ENCODE measurements around the gene MALRD1.

Gene MALRD1

DNA sequence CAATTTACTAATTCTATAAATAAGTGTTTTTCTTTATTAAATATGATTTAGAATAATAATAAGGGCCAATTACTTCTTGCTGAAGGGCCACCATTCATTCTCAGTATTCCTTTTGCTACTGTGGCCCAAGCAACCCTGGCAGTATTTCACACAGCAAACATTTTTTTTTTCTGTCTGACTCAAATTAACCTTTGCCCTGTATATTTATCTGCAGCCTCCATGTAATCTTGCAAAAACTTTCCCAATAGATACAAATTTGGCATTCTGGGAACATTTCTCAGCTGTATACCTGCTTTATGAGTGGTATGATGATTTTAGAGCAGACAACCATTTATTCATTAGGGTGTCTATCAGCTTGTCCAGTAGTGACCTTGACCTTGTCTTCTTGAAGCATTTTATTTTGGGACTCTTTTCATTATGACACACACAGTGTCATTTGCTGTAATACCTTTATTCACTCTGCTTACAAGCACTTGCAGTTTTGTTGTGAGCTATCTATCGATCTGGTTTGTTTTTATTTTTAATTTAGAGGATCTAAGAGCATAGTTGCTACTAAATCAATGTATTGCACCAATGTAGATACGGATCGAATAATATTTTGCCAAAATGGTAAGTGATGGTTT lies 607.9 kb downstream of the MALRD1 start:
- Histone ChIP-seq H4K20me1 (ENCODE audit: insufficient read depth, low read length) (no peaks in the 10 kb centered on the region), H3K4me3 (ENCODE audit: low read depth, low read length, poor library complexity, severe bottlenecking) (no peak overlapping the region), H3F3A (ENCODE audit: insufficient read depth, low read length) (no peaks in the 10 kb centered on the region), H3K9me2 (ENCODE audit: low read depth, low read length) (no peaks in the 10 kb centered on the region), H3K4me1 (ENCODE audit: insufficient read depth, low read length, severe bottlenecking) (no peaks in the 10 kb centered on the region), H3K9ac (ENCODE audit: low read length) (no peak overlapping the region), H3K4me2 (ENCODE audit: low read length) (no peak overlapping the region), H2AFZ (ENCODE audit: low read length) (no peak overlapping the region), H3K27me3 (ENCODE audit: insufficient read depth, low read length) (no peaks in the 10 kb centered on the region), H3K36me3 (ENCODE audit: insufficient read depth, low read length) (no peaks in the 10 kb centered on the region), H3K27ac (ENCODE audit: low read depth, low read length, poor library complexity, severe bottlenecking) (no peak overlapping the region), H3K9me3 (ENCODE audit: low read length) (no peaks in the 10 kb centered on the region), H3K79me2 (ENCODE audit: insufficient read depth, low read length) (no peaks in the 10 kb centered on the region)
- TF ChIP-seq, protein P1, sequence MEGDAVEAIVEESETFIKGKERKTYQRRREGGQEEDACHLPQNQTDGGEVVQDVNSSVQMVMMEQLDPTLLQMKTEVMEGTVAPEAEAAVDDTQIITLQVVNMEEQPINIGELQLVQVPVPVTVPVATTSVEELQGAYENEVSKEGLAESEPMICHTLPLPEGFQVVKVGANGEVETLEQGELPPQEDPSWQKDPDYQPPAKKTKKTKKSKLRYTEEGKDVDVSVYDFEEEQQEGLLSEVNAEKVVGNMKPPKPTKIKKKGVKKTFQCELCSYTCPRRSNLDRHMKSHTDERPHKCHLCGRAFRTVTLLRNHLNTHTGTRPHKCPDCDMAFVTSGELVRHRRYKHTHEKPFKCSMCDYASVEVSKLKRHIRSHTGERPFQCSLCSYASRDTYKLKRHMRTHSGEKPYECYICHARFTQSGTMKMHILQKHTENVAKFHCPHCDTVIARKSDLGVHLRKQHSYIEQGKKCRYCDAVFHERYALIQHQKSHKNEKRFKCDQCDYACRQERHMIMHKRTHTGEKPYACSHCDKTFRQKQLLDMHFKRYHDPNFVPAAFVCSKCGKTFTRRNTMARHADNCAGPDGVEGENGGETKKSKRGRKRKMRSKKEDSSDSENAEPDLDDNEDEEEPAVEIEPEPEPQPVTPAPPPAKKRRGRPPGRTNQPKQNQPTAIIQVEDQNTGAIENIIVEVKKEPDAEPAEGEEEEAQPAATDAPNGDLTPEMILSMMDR (IDR thresholded peaks at IDR 0.05; ENCODE audit: low read length): no peak

DNA sequence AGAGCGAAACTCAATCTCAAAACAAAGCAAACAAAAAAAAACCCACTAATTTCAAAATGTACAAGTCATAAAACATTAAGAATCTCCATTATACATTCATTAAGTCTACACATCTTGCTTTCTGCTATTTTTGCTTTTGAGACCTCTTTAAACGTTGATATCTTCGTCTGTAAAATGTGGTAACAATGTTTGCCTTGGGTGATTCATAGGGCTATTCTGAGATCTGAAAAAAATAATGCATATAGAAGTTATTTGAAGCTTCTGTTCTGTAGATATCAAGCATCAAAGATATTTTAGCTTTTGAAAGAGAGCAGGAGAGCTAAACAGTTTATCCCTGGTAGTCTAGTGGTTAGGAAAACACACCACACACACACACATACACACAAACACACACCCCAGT lies 609.5 kb downstream of the MALRD1 start:
- no peaks in the 10 kb centered on the region for H3K9me2 ChIP-seq (ENCODE audit: low read depth, low read length)
- H4K20me1 ChIP-seq (ENCODE audit: insufficient read depth, low read length): no peaks in the 10 kb centered on the region
- H3K36me3 ChIP-seq (ENCODE audit: insufficient read depth, low read length): no peaks in the 10 kb centered on the region
- H3K4me3 ChIP-seq (ENCODE audit: low read depth, low read length, poor library complexity, severe bottlenecking): no peak overlapping the region
- no peaks in the 10 kb centered on the region for H3K79me2 ChIP-seq (ENCODE audit: insufficient read depth, low read length)
- no peak overlapping the region for H3K4me2 ChIP-seq (ENCODE audit: low read length)
- no peaks in the 10 kb centered on the region for H3K4me1 ChIP-seq (ENCODE audit: insufficient read depth, low read length, severe bottlenecking)
- no peaks in the 10 kb centered on the region for H3K27me3 ChIP-seq (ENCODE audit: insufficient read depth, low read length)
- no peak overlapping the region for H3K9ac ChIP-seq (ENCODE audit: low read length)
- H2AFZ ChIP-seq (ENCODE audit: low read length): no peak overlapping the region
- H3K27ac ChIP-seq (ENCODE audit: low read depth, low read length, poor library complexity, severe bottlenecking): no peak overlapping the region
- H3K9me3 ChIP-seq (ENCODE audit: low read length): no peaks in the 10 kb centered on the region
- no peaks in the 10 kb centered on the region for H3F3A ChIP-seq (ENCODE audit: insufficient read depth, low read length)
- TF ChIP-seq, protein P1 (IDR thresholded peaks at IDR 0.05; ENCODE audit: low read length): no peak
- no peak for TF ChIP-seq EZH2 (IDR thresholded peaks at IDR 0.05; ENCODE audit: borderline replicate concordance, low read length)

DNA sequence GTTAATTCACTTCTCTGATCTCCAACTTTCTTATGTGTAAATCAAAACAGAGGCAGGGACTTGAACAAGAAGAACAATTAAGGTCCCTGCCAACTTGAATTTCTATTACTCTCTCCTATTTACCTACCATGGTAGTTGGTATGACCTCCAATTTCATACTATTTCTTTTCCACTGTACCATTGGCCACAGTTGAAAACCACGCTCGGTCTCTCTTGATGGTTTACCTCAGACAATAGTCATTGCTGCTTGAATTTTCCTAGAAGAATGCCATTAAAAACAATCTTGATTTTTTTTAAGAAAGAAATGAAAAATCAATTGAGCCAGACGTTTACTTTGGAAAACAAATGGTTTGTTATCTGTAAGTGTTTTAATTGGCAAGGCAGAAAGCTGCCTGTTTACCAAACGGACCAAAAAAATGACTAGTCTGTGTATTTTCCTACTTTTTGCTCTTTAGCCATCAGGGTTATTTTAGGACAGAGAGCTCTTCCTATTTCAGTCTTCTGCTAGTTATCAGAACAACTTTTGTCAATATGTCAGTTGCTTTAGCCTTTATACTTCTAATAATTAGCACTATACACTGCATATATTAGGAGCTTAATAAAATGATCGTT lies 610.1 kb downstream of the MALRD1 start:
- H3K79me2 ChIP-seq (ENCODE audit: insufficient read depth, low read length): no peaks in the 10 kb centered on the region
- no peaks in the 10 kb centered on the region for H3K9me2 ChIP-seq (ENCODE audit: low read depth, low read length)
- H3K9ac ChIP-seq (ENCODE audit: low read length): no peak overlapping the region
- no peaks in the 10 kb centered on the region for H3F3A ChIP-seq (ENCODE audit: insufficient read depth, low read length)
- no peaks in the 10 kb centered on the region for H3K27me3 ChIP-seq (ENCODE audit: insufficient read depth, low read length)
- no peaks in the 10 kb centered on the region for H3K9me3 ChIP-seq (ENCODE audit: low read length)
- H2AFZ ChIP-seq (ENCODE audit: low read length): no peak overlapping the region
- H3K4me2 ChIP-seq (ENCODE audit: low read length): no peak overlapping the region
- H3K36me3 ChIP-seq (ENCODE audit: insufficient read depth, low read length): no peaks in the 10 kb centered on the region
- H3K4me1 ChIP-seq (ENCODE audit: insufficient read depth, low read length, severe bottlenecking): no peaks in the 10 kb centered on the region
- no peaks in the 10 kb centered on the region for H4K20me1 ChIP-seq (ENCODE audit: insufficient read depth, low read length)
- H3K4me3 ChIP-seq (ENCODE audit: low read depth, low read length, poor library complexity, severe bottlenecking): no peak overlapping the region
- no peak for TF ChIP-seq EZH2 (IDR thresholded peaks at IDR 0.05; ENCODE audit: borderline replicate concordance, low read length)
- TF ChIP-seq, protein P1 (IDR thresholded peaks at IDR 0.05; ENCODE audit: low read length): no peak
- no peak overlapping the region for H3K27ac ChIP-seq (ENCODE audit: low read depth, low read length, poor library complexity, severe bottlenecking)

Measured in OCI-LY1 (cell line).